Measurements from ENCODE around the gene PLPP3.

Gene PLPP3

DNA sequence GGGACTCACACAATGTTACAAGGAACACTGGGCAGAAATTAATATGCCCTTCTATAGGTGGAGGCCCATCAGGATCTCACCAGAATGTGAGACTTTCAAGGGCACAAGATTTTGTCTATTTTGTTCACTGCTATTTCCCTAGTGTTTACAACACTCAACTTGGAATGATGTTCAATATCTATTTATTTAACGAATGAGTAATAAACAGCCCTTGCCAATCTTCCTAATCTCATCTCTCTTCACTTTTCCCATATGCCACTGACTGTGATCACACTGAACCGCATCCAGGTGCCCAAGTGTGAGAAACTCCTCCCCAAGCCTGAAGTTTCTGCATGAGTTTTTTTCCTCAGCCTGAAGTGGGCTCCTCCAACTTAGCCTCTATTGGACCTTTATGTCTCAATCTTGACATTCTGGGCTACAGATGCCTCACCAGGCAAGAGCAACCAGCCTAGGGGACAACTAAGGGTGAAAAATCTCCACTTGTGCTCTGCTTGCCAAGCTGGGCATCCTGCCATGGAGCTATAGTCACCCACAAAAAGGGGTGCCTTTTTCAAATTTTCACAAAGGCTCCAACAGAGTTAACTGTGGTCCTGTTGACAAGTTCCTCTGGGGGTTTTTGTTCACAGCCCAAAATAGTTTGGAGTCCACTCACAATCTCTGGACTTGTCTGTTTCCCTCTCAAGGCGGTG is 105.6 kb downstream of the PLPP3 start:
- no peak for DNase-seq (ENCODE audit: low read depth)
- no peak overlapping the region for H3K4me3 ChIP-seq (ENCODE audit: low read length)
- TF ChIP-seq, protein P1, sequence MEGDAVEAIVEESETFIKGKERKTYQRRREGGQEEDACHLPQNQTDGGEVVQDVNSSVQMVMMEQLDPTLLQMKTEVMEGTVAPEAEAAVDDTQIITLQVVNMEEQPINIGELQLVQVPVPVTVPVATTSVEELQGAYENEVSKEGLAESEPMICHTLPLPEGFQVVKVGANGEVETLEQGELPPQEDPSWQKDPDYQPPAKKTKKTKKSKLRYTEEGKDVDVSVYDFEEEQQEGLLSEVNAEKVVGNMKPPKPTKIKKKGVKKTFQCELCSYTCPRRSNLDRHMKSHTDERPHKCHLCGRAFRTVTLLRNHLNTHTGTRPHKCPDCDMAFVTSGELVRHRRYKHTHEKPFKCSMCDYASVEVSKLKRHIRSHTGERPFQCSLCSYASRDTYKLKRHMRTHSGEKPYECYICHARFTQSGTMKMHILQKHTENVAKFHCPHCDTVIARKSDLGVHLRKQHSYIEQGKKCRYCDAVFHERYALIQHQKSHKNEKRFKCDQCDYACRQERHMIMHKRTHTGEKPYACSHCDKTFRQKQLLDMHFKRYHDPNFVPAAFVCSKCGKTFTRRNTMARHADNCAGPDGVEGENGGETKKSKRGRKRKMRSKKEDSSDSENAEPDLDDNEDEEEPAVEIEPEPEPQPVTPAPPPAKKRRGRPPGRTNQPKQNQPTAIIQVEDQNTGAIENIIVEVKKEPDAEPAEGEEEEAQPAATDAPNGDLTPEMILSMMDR (conservative IDR thresholded peaks at IDR 0.05; ENCODE audit: low read depth, low read length) = no peak

DNA sequence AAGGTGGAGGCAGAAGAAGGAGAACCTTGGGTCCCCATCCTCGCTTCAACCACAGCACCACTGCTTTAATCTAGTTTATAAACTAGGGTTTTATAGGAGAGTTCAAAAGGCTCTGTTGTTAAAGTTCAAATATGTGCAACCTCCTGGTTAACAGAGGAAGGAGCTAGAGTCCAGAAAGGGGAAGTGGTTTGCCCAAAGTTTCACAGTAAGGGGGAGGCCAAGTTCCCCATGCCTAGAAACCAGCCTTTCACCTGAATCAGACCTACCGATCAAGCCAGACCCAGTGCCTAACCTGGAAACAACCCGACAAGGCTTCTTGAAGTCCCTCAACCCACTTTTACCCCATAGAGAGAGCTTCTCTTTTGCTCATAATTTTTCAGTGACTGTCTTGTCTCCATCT is 106.5 kb downstream of the PLPP3 start:
- no peak overlapping the region for H3K4me3 ChIP-seq (ENCODE audit: low read length)
- TF ChIP-seq, protein P1 (conservative IDR thresholded peaks at IDR 0.05; ENCODE audit: low read depth, low read length) = no peak
- DNase-seq (ENCODE audit: low read depth) = no peak

- DNase-seq (ENCODE audit: low read depth) = peak; percentile 43
- H3K4me3 ChIP-seq (ENCODE audit: low read length) = no peak overlapping the region
- TF ChIP-seq, protein P1 (conservative IDR thresholded peaks at IDR 0.05; ENCODE audit: low read depth, low read length) = no peak
These were observed 109.6 kb downstream of the PLPP3 start for GRCh38 chr1:56469640-56470371.

- TF ChIP-seq, protein P1 (conservative IDR thresholded peaks at IDR 0.05; ENCODE audit: low read depth, low read length) = no peak
These were observed 110.8 kb downstream of the PLPP3 start for GRCh38 chr1:56468518-56468917.

GRCh38 chr1:56466538-56466937 is 112.8 kb downstream of the PLPP3 start:
- no peak for DNase-seq (ENCODE audit: low read depth)
- H3K4me3 ChIP-seq (ENCODE audit: low read length) = no peak overlapping the region
- TF ChIP-seq, protein P1 (conservative IDR thresholded peaks at IDR 0.05; ENCODE audit: low read depth, low read length) = no peak

More at GRCh38 chr1:56468518-56468917, 110.8 kb downstream of the PLPP3 start:
- no peak for DNase-seq (ENCODE audit: low read depth)
- H3K4me3 ChIP-seq (ENCODE audit: low read length) = no peak overlapping the region

DNA sequence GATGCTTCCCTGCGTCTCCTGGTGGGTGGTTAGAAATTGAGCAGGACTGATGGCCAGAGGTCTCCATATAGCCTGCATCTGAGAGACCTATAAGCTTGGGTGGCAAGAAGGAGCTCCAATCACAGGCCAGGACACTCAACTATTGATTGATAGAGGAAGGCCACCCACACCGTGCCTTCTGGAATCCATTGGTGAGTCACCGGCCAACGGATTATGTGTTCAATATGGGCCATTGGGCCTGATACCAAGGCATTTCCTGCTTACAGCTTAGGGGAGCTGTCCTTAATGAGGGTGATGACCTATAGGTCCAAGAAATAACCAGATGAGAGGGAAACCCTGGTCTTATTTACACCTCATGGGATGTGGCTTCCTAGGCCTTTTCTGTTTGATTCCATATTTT is 115.1 kb downstream of the PLPP3 start:
- TF ChIP-seq, protein P1 (conservative IDR thresholded peaks at IDR 0.05; ENCODE audit: low read depth, low read length) = no peak
- no peak overlapping the region for H3K4me3 ChIP-seq (ENCODE audit: low read length)
- DNase-seq (ENCODE audit: low read depth) = no peak

GRCh38 chr1:56463376-56463775 is 116.0 kb downstream of the PLPP3 start:
- no peak overlapping the region for H3K4me3 ChIP-seq (ENCODE audit: low read length)
- no peak for DNase-seq (ENCODE audit: low read depth)
- TF ChIP-seq, protein P1 (conservative IDR thresholded peaks at IDR 0.05; ENCODE audit: low read depth, low read length) = no peak
